Small intestine (tissue), 7 donors: Measurements from ENCODE around the gene TNFAIP2. TPM values are rescaled to one million over a fixed set of nuclear protein-coding genes. Genes with fewer than 3 reads are reported as not detected.

Experiments used
- DNase-seq, 2 donors: peaks; one replicate each; pipeline versions ENCODE4 v3.0.0 to v3.0.0-alpha.2; 2013
- FAIRE-seq: peaks from 2 replicates; lab custom pipeline; 2012; peaks lifted over from hg19 to GRCh38; lab: Jason Lieb, UNC
- H3K27ac ChIP-seq, 3 donors: one replicate each; pipeline ENCODE4 v1.5.1; 2013; ENCODE audit warnings: low read length in 2 of 3, mild to moderate bottlenecking in 2 of 3, control low read depth in 1 of 3, inconsistent platforms in 1 of 3, low read depth in 1 of 3, moderate library complexity in 1 of 3
- H3K27me3 ChIP-seq, 3 donors: one replicate each; pipeline ENCODE4 v1.6.1; 2013; ENCODE audit warnings: low read length in 3 of 3, inconsistent platforms in 1 of 3; ENCODE audit not compliant: control insufficient read depth in 3 of 3, insufficient read depth in 3 of 3
- H3K36me3 ChIP-seq, 3 donors: one replicate each; pipeline ENCODE4 v1.6.1; 2013; ENCODE audit warnings: low read length in 3 of 3, inconsistent platforms in 1 of 3, low read depth in 1 of 3, mild to moderate bottlenecking in 1 of 3, moderate library complexity in 1 of 3; ENCODE audit not compliant: control insufficient read depth in 3 of 3, insufficient read depth in 2 of 3
- H3K4me1 ChIP-seq, 3 donors: one replicate each; pipeline ENCODE4 v1.6.1; 2013; ENCODE audit warnings: low read length in 2 of 3, inconsistent platforms in 1 of 3, low read depth in 1 of 3, mild to moderate bottlenecking in 1 of 3, moderate library complexity in 1 of 3; ENCODE audit not compliant: control insufficient read depth in 3 of 3, insufficient read depth in 2 of 3
- H3K4me3 ChIP-seq, 3 donors: one replicate each; pipeline ENCODE4 v1.5.1; 2013; ENCODE audit warnings: low read length in 3 of 3, control low read depth in 1 of 3, inconsistent platforms in 1 of 3, low read depth in 1 of 3, mild to moderate bottlenecking in 1 of 3, moderate library complexity in 1 of 3
- H3K9me3 ChIP-seq, 2 donors: one replicate each; pipeline ENCODE4 v1.6.1; 2013; ENCODE audit warnings: low read depth in 1 of 2, low read length in 1 of 2; ENCODE audit not compliant: control insufficient read depth in 2 of 2, insufficient read depth in 1 of 2
- WGBS, 3 donors: extraction: QIAGEN DNeasy Blood & Tissue Kit; methylation state at CpG; one replicate each; pipeline ENCODE4 v1.1.7; 2013; 5-methylcytosine and 5-hydroxymethylcytosine counted together
- polyA plus RNA-seq, 4 donors: library from polyadenylated mRNA; stranded (reverse) in 3 of 4; unstranded in 1 of 4; fragments of 200-250 nt in 3 of 4; fragments of 120-200 nt in 1 of 4; gene quantifications; one replicate each; pipeline versions ENCODE4 v1.2.1 to v1.2.3, GENCODE V29; 2013
- donor health status: healthy with polysubstance abuse.
- donor health status: control.
- donor health status: control.
- donor health status: Bipolar disorder and iron deficiency.
- donor health status: healthy.

The TNFAIP2 gene
- polyA plus RNA-seq, 4 donors, result 7.2 to 42.9 (median 15.4) TPM

- no peaks in the 10 kb centered on the region for H3K27me3 ChIP-seq
- H3K4me1 ChIP-seq, result no peaks in the 10 kb centered on the region
- WGBS, 3 donors, result 86 to 95% (median 89%) methylated on average over 5 of the region's 5 CpGs
- H3K27ac ChIP-seq, result no peak overlapping the region
- no peak overlapping the region for H3K4me3 ChIP-seq
- H3K9me3 ChIP-seq, result peaks cover 0 to 7% of the 10 kb centered on the region in 2 donors
- FAIRE-seq, result no peak
- no peak for DNase-seq
- no peaks in the 10 kb centered on the region for H3K36me3 ChIP-seq
Observed at GRCh38 chr14:103180331-103180730, 57.1 kb downstream of the TNFAIP2 start.

- Histone ChIP-seq H3K27ac (no peak overlapping the region), H3K36me3 (no peaks in the 10 kb centered on the region), H3K9me3 (no peaks in the 10 kb centered on the region), H3K4me3 (no peak overlapping the region), H3K27me3 (peaks cover 0 to 4% (median 0%) of the 10 kb centered on the region in 3 donors), H3K4me1 (peaks cover 0 to 24% (median 7%) of the 10 kb centered on the region in 3 donors)
- FAIRE-seq, result no peak
- 84 to 89% (median 88%) methylated on average over 12 of the region's 12 CpGs for WGBS, 3 donors
- DNase-seq, result no peak
Observed at GRCh38 chr14:103184046-103184445, 60.8 kb downstream of the TNFAIP2 start.

GRCh38 chr14:103185051-103186029 is 62.1 kb downstream of the TNFAIP2 start:
- Histone ChIP-seq H3K9me3 (peaks cover 0 to 5% of the 10 kb centered on the region in 2 donors), H3K36me3 (no peaks in the 10 kb centered on the region), H3K4me1 (peaks cover 0 to 24% (median 7%) of the 10 kb centered on the region in 3 donors), H3K27me3 (peaks cover 0 to 4% (median 2%) of the 10 kb centered on the region in 3 donors), H3K27ac (peak overlapping the region in 1 of 3 donors; percentile 88), H3K4me3 (no peak overlapping the region)
- DNase-seq (peak; percentile 37 to 66), FAIRE-seq (no peak)
- WGBS, 3 donors, result 43 to 51% (median 48%) methylated on average over 13 of the region's 13 CpGs

- peak overlapping the region in 1 of 3 donors; percentile 10 for H3K4me3 ChIP-seq
- WGBS, 3 donors, result 20 to 61% (median 37%) methylated on average over 9 of the region's 9 CpGs
- H3K4me1 ChIP-seq, result peaks cover 0 to 24% (median 7%) of the 10 kb centered on the region in 3 donors
- FAIRE-seq, result no peak
- H3K36me3 ChIP-seq, result no peaks in the 10 kb centered on the region
- peaks cover 0 to 4% (median 2%) of the 10 kb centered on the region in 3 donors for H3K27me3 ChIP-seq
- peak overlapping the region in 2 of 3 donors; percentile 76 to 88 for H3K27ac ChIP-seq
- DNase-seq, result peak; percentile 67 to 71
- H3K9me3 ChIP-seq, result peaks cover 0 to 5% of the 10 kb centered on the region in 2 donors
Observed at GRCh38 chr14:103186241-103186822, 63.1 kb downstream of the TNFAIP2 start.

Other genes starting within 250 kb of the TNFAIP2 start
- 100 to 1,000 TPM in 3 of 4 donors, 10 to 100 TPM in 1; 71.0 to 467 (median 402) TPM for gene AMN, start 200.8 kb upstream of the TNFAIP2 start, polyA plus RNA-seq
- 10 to 100 TPM; 29.2 to 69.4 (median 39.5) TPM for gene CDC42BPB, start 65.9 kb upstream of the TNFAIP2 start, polyA plus RNA-seq
- not detected for gene LBHD2, start 39.3 kb upstream of the TNFAIP2 start, polyA plus RNA-seq
- gene EXOC3L4, start 28.7 kb upstream of the TNFAIP2 start, polyA plus RNA-seq, result 100 to 1,000 TPM in 1 of 4 donors, 10 to 100 TPM in 3; 26.1 to 110 (median 60.4) TPM
- gene EIF5, start 210.8 kb downstream of the TNFAIP2 start, polyA plus RNA-seq, result 100 to 1,000 TPM in 2 of 4 donors, 10 to 100 TPM in 2; 80.5 to 218 (median 115) TPM